IgD-negative memory B cell (primary cell): ENCODE results near the gene FERMT3. TPM values are rescaled to one million over a fixed set of nuclear protein-coding genes. Genes with fewer than 3 reads are reported as not detected.
A peak's percentile ranks its signal among the peaks of the same experiment; 100 is the strongest.

Source experiments
- H3K27ac Mint-ChIP-seq, 3 donors: one replicate each; pipeline ENCODE4 v1.8.0; 2020 to 2022; ENCODE audit warnings: mild to moderate bottlenecking in 3 of 3, mixed read lengths in 3 of 3, moderate library complexity in 1 of 3
- H3K27me3 Mint-ChIP-seq: one replicate; pipeline ENCODE4 v1.8.0; 2021; ENCODE audit warnings: mixed read lengths
- H3K36me3 Mint-ChIP-seq: one replicate; pipeline ENCODE4 v1.8.0; 2020; ENCODE audit warnings: mild to moderate bottlenecking, mixed read lengths
- H3K4me1 Mint-ChIP-seq, 3 donors: one replicate each; pipeline ENCODE4 v1.8.0; 2020 to 2022; ENCODE audit warnings: mixed read lengths in 3 of 3, mild to moderate bottlenecking in 1 of 3
- H3K4me3 Mint-ChIP-seq, 4 donors: one replicate each; pipeline ENCODE4 v1.8.0; 2020 to 2022; ENCODE audit warnings: mild to moderate bottlenecking in 4 of 4, mixed read lengths in 4 of 4, moderate library complexity in 3 of 4
- H3K9me3 Mint-ChIP-seq, 3 donors: one replicate each; pipeline ENCODE4 v1.8.0; 2020 to 2021; ENCODE audit warnings: mixed read lengths in 3 of 3, mild to moderate bottlenecking in 1 of 3
- polyA plus RNA-seq: library from polyadenylated mRNA; unstranded; fragments of 300-500 nt; fragmentation: Illumina TruSeq; gene quantifications from one replicate; pipeline ENCODE4 v1.2.3, GENCODE V29; 2021

Gene FERMT3
- polyA plus RNA-seq, 1 donor from 2014 or later: 149 TPM

DNA sequence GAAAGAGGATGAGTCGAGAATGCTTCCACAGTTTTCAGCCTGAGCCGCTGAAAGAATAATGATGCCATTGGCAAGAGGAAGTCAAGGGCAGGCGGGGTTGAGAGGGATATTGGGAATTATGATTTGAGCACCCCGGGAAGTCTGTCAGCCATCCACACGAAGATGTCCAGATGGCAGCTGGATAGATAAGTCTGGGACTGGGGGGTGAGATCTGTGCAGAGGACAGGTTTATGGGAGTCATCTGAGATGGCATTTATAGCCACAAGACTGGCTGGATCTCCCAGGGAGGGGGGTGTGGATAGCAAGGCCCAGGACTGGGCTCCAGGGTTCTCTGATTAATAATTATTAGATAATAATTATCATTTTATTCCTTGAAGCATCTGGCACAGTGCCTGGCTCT is 25.6 kb upstream of the FERMT3 start:
- no peaks in the 10 kb centered on the region for H3K27me3 Mint-ChIP-seq
- peaks cover 15 to 28% (median 27%) of the 10 kb centered on the region in 3 donors for H3K4me1 Mint-ChIP-seq
- no peak overlapping the region for H3K4me3 Mint-ChIP-seq
- H3K36me3 Mint-ChIP-seq: peaks cover 5% of the 10 kb centered on the region
- H3K9me3 Mint-ChIP-seq: no peaks in the 10 kb centered on the region
- H3K27ac Mint-ChIP-seq: no peak overlapping the region

DNA sequence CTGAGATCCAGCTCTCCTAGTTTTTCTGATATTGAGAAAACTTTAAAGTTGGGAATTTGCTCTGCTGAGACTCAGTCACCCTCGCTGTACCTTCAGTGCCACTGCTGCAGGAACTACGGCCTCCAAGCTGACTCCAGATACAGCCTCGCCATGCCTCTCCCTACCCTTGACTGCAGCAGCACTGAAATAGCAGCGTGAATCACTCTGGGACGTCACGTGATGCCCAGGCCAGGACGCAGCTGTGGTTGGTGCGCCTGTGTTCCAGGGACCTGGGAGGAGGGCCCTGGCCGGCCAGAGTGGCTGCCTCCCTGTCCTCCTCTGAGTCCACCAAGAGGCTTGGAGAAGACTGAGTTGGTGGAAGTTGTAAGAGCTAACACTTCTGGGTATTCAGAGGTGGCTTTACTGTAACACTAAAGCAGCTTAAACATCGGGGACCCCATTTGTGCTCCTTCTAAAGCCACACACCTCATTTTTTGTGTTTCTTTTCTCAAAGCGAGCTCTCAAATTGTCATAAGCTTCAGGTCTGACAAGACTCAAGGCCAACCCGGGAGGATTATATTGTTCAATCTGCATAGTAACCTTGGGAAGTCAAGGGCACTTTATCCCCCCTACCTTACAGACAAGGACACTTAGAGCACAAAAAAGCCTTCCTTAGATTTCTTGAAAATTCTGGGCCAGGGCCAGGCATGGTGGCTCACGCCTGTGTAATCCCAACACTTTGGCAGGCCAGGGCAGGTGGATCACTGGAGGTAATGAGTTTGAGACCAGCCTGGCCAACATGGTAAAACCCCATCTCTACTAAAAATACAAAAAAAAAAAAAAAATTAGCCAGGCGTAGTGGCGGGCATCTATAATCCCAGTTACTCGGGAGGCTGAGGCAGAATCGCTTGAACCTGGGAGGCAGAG is 24.8 kb upstream of the FERMT3 start:
- H3K4me3 Mint-ChIP-seq: peak overlapping the region in 2 of 4 donors; percentile 22 to 57
- H3K36me3 Mint-ChIP-seq: peaks cover 5% of the 10 kb centered on the region
- H3K4me1 Mint-ChIP-seq: peaks cover 17 to 30% (median 28%) of the 10 kb centered on the region in 3 donors
- no peaks in the 10 kb centered on the region for H3K27me3 Mint-ChIP-seq
- H3K9me3 Mint-ChIP-seq: no peaks in the 10 kb centered on the region
- peak overlapping the region in 1 of 3 donors; percentile 59 for H3K27ac Mint-ChIP-seq

- no peaks in the 10 kb centered on the region for H3K36me3 Mint-ChIP-seq
- H3K4me3 Mint-ChIP-seq: peak overlapping the region in 3 of 4 donors; percentile 58 to 85 (median 78)
- H3K27me3 Mint-ChIP-seq: no peaks in the 10 kb centered on the region
- peaks cover 11 to 28% (median 26%) of the 10 kb centered on the region in 3 donors for H3K4me1 Mint-ChIP-seq
- H3K27ac Mint-ChIP-seq: no peak overlapping the region
- H3K9me3 Mint-ChIP-seq: no peaks in the 10 kb centered on the region
These were observed 22.6 kb upstream of the FERMT3 start for GRCh38 chr11:64183890-64184289.

DNA sequence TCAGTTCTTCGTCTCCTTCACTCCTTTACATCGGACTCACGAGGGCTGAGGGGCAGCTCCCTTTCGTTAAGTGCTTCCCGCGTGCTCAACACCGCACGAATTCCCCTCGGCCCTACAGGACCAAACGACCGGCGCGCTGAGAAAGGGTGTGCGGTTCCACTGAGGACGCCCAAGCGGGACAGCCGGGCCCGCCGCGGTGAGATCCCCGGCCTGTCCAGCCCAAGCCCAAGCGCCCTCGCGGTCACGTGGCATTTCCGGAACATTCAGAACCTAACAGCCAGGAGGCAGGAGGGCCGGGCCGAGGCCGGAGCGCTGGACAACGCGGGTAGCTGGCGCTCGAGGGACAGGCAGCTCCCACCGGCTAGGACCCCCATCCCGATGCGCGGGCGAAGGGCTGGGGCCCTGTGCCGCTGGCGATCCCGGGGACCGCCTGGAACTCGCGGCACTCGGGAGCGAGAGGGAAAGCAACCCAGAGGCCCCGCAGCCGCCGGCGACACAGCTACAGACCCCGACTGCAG is 21.3 kb upstream of the FERMT3 start:
- Mint-ChIP-seq H3K9me3 (no peaks in the 10 kb centered on the region), H3K27ac (peak overlapping the region; percentile 75 to 96 (median 81)), H3K27me3 (no peaks in the 10 kb centered on the region), H3K4me1 (peaks cover 11 to 30% (median 29%) of the 10 kb centered on the region in 3 donors), H3K4me3 (peak overlapping the region; percentile 85 to 98 (median 98)), H3K36me3 (no peaks in the 10 kb centered on the region)

DNA sequence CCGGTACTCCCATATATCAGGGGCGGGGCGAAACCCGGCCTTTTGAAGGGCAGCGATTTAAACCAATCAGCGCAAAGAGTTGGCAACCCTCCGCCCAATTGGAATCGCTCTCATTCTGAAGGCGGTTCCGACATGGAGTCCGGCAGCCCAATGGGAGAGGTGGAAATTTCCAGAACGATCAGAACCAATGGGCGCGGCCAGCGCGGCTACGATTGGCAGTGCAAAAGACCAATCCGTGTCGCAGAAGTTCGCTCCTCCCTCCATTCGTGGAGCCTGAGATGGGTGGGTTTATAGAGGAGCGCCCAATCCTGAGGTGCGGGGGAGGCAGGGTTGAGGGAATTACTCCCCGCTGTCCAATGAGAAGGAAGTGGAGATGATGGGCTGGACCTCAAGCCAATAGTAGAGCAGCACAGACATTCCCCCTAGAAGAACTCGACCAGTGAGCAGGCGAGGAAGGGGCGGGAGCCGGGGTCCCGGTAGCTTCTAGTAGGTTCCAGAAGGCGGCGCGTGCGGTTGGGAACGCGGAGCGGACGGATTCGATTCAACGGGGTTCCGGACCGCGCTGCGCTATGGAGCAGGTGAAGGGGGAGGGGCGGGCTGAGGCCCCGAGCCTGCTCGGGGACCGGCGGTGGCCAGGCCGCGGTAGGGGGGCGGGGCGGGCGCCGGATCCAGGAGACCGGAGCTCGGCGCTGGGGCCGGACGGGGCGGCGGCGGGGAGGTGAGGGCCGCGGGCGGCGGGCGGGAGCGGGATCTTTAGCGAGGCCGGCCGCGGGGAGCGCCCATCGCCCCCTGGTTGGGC is 20.6 kb upstream of the FERMT3 start, which contains the start of gene STIP1:
Gene STIP1, plus strand, starts transcription at position 479 of the 799 bp plus-strand sequence. Its CDS starts 91 bp downstream, at position 570.
- peak within 1 kb of the TSS; percentile 85 to 98 (median 98) for H3K4me3 Mint-ChIP-seq
- no peaks in the 10 kb centered on the region for H3K27me3 Mint-ChIP-seq
- H3K36me3 Mint-ChIP-seq: no peaks in the 10 kb centered on the region
- H3K9me3 Mint-ChIP-seq: no peaks in the 10 kb centered on the region
- peak within 1 kb of the TSS; percentile 75 to 96 (median 81) for H3K27ac Mint-ChIP-seq
- peaks cover 11 to 32% (median 30%) of the 10 kb centered on the region in 3 donors for H3K4me1 Mint-ChIP-seq

GRCh38 chr11:64186492-64187165 is 19.9 kb upstream of the FERMT3 start:
- H3K4me3 Mint-ChIP-seq: no peak overlapping the region
- H3K27ac Mint-ChIP-seq: peak overlapping the region in 1 of 3 donors; percentile 81
- H3K9me3 Mint-ChIP-seq: no peaks in the 10 kb centered on the region
- no peaks in the 10 kb centered on the region for H3K27me3 Mint-ChIP-seq
- H3K36me3 Mint-ChIP-seq: no peaks in the 10 kb centered on the region
- peaks cover 11 to 29% (median 24%) of the 10 kb centered on the region in 3 donors for H3K4me1 Mint-ChIP-seq

- Mint-ChIP-seq H3K4me3 (no peak overlapping the region), H3K9me3 (no peaks in the 10 kb centered on the region), H3K27me3 (no peaks in the 10 kb centered on the region), H3K27ac (peak overlapping the region in 1 of 3 donors; percentile 78), H3K36me3 (no peaks in the 10 kb centered on the region), H3K4me1 (peaks cover 0 to 14% (median 9%) of the 10 kb centered on the region in 3 donors)
These were observed 14.1 kb upstream of the FERMT3 start for GRCh38 chr11:64192434-64192833.

GRCh38 chr11:64196626-64197025 is 9.9 kb upstream of the FERMT3 start:
- Mint-ChIP-seq H3K27ac (no peak overlapping the region), H3K4me1 (peaks cover 0 to 4% (median 2%) of the 10 kb centered on the region in 3 donors), H3K36me3 (no peaks in the 10 kb centered on the region), H3K27me3 (no peaks in the 10 kb centered on the region), H3K4me3 (peak overlapping the region in 1 of 4 donors; percentile 28), H3K9me3 (no peaks in the 10 kb centered on the region)

- Mint-ChIP-seq H3K27me3 (no peaks in the 10 kb centered on the region), H3K4me3 (no peak overlapping the region), H3K4me1 (peaks cover 0 to 3% (median 0%) of the 10 kb centered on the region in 3 donors), H3K36me3 (peaks cover 2% of the 10 kb centered on the region), H3K27ac (no peak overlapping the region), H3K9me3 (no peaks in the 10 kb centered on the region)
These were observed 8.0 kb upstream of the FERMT3 start for GRCh38 chr11:64198511-64198910.

GRCh38 chr11:64201543-64201942 is 5.0 kb upstream of the FERMT3 start:
- Mint-ChIP-seq H3K36me3 (peaks cover 5% of the 10 kb centered on the region), H3K9me3 (no peaks in the 10 kb centered on the region), H3K4me3 (peak overlapping the region in 1 of 4 donors; percentile 3), H3K27me3 (no peaks in the 10 kb centered on the region), H3K27ac (peak overlapping the region in 1 of 3 donors; percentile 6), H3K4me1 (peaks cover 13 to 16% (median 15%) of the 10 kb centered on the region in 3 donors)

GRCh38 chr11:64202992-64203391 is 3.5 kb upstream of the FERMT3 start:
- no peaks in the 10 kb centered on the region for H3K9me3 Mint-ChIP-seq
- H3K27me3 Mint-ChIP-seq: no peaks in the 10 kb centered on the region
- peak overlapping the region in 2 of 4 donors; percentile 38 to 84 for H3K4me3 Mint-ChIP-seq
- H3K36me3 Mint-ChIP-seq: peaks cover 5% of the 10 kb centered on the region
- peak overlapping the region in 1 of 3 donors; percentile 46 for H3K27ac Mint-ChIP-seq
- peaks cover 13 to 19% (median 17%) of the 10 kb centered on the region in 3 donors for H3K4me1 Mint-ChIP-seq

- H3K36me3 Mint-ChIP-seq: peaks cover 5% of the 10 kb centered on the region
- peak overlapping the region in 2 of 4 donors; percentile 38 to 84 for H3K4me3 Mint-ChIP-seq
- H3K27me3 Mint-ChIP-seq: no peaks in the 10 kb centered on the region
- H3K27ac Mint-ChIP-seq: no peak overlapping the region
- H3K4me1 Mint-ChIP-seq: peaks cover 13 to 19% (median 17%) of the 10 kb centered on the region in 3 donors
- no peaks in the 10 kb centered on the region for H3K9me3 Mint-ChIP-seq
These were observed 3.0 kb upstream of the FERMT3 start for GRCh38 chr11:64203421-64204079.

DNA sequence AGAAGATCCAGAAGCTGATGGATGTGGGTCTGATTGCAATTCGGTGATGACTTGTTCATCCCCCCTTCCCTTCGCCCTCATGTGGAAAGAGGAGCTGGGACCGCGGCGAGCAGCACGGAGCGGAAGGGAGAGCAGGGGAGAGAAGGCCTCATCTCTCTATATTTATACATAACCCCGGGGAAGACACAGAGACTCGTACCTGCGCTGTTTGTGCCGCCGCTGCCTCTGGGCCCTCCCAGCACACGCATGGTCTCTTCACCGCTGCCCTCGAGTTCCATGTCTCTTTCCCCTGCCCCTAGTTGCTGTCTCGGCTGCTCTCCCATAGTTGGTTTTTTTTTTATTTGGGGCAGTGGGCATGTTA is 2.5 kb upstream of the FERMT3 start:
- no peaks in the 10 kb centered on the region for H3K9me3 Mint-ChIP-seq
- H3K27me3 Mint-ChIP-seq: no peaks in the 10 kb centered on the region
- peaks cover 5% of the 10 kb centered on the region for H3K36me3 Mint-ChIP-seq
- H3K27ac Mint-ChIP-seq: no peak overlapping the region
- H3K4me1 Mint-ChIP-seq: peaks cover 13 to 23% (median 22%) of the 10 kb centered on the region in 3 donors
- H3K4me3 Mint-ChIP-seq: no peak overlapping the region
